ENCODE data around the gene HIVEP3.

HIVEP3 gene

DNA sequence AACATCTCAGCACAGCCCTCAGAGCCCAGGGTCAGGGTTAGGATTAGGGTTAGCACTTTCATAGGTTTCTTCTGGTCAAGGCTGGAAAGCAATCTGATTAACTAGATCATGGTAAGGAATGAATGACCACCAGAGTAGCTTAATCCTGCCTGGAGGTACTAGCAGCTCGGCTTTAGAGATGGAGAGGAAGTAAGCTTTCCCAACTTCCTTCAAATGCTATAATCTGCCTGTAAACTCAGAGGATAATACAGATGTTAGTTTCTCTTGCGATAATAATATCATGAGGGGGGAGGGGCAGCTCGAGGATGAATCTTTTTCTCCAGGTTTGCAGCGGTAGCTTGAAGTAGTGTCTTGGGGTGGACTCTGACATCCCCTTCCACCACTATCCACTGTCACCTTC is 194.9 kb downstream of the HIVEP3 start:
- Histone ChIP-seq H3K9me3 (ENCODE audit: control extremely low read depth in 1 of 5, control insufficient read depth in 4 of 5, insufficient read depth in 2 of 5, low read depth in 1 of 5, low read length in 4 of 5) (no peaks in the 10 kb centered on the region), H3K4me1 (ENCODE audit: control extremely low read depth in 1 of 4, control insufficient read depth in 4 of 4, insufficient read depth in 4 of 4, low read length in 3 of 4) (peaks cover 4 to 46% (median 32%) of the 10 kb centered on the region in 4 experiments), H3K27ac (ENCODE audit: insufficient read depth in 1 of 2, low read depth in 1 of 2, low read length in 2 of 2, poor library complexity in 1 of 2, severe bottlenecking in 2 of 2) (no peak overlapping the region), H3K4me3 (ENCODE audit: control insufficient read depth in 1 of 7, extremely low read depth in 1 of 7, insufficient read depth in 4 of 7, low read depth in 2 of 7, low read length in 6 of 7) (no peak overlapping the region), H3K27me3 (replicated peaks in 2 of 5; ENCODE audit: control insufficient read depth in 4 of 5, insufficient read depth in 5 of 5, low read length in 4 of 5) (no peaks in the 10 kb centered on the region), H3K36me3 (ENCODE audit: control insufficient read depth in 4 of 4, insufficient read depth in 4 of 4, low read length in 3 of 4) (no peaks in the 10 kb centered on the region)
- DNase-seq: no peak
- WGBS (ENCODE audit: insufficient coverage): 8% methylated on average over 1 of the region's 4 CpGs
- CTCF ChIA-PET: interaction anchor here (0.6 to 2.6 kb wide), 7 partner anchors 15 to 149 kb away, joined by 3 to 8 read pairs (median 4); no protein-coding TSS in a partner anchor
- POLR2A ChIA-PET: interaction anchor here (0.5 kb wide), 1 partner anchor 1989 kb away, joined by 3 read pairs; no protein-coding TSS in a partner anchor

DNA sequence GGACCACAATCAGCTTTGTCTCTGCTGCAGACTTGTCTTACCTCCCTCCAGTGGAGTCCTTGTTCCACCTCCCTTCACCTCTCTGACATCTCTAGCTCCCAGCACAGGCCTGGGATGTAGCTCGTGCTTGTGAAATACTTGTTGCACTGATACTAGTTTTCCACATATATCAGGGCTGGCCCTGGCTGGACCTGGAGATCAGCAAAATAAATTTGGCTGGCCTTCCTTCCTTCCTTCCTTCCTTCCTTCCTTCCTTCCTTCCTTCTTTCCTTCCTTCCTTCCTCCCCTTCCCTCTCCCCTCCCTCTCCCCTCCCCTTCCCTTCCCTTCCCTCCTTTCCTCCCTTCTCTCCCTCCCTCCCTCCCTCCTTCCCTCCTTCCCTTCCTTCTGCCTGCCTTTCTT is 196.5 kb downstream of the HIVEP3 start:
- CTCF ChIA-PET: interaction anchor here (1.0 kb wide), 1 partner anchor 46 kb away, joined by 3 read pairs; no protein-coding TSS in a partner anchor
- POLR2A ChIA-PET: interaction anchor here (0.7 kb wide), 1 partner anchor 206 kb away, joined by 3 read pairs; no protein-coding TSS in a partner anchor
- H3K4me3 ChIP-seq (ENCODE audit: control insufficient read depth in 1 of 7, extremely low read depth in 1 of 7, insufficient read depth in 4 of 7, low read depth in 2 of 7, low read length in 6 of 7): no peak overlapping the region
- DNase-seq: no peak
- H3K27me3 ChIP-seq (replicated peaks in 2 of 5; ENCODE audit: control insufficient read depth in 4 of 5, insufficient read depth in 5 of 5, low read length in 4 of 5): no peaks in the 10 kb centered on the region
- no CpG with 5 or more reads among the region's 1 CpG for WGBS (ENCODE audit: insufficient coverage)
- H3K9me3 ChIP-seq (ENCODE audit: control extremely low read depth in 1 of 5, control insufficient read depth in 4 of 5, insufficient read depth in 2 of 5, low read depth in 1 of 5, low read length in 4 of 5): no peaks in the 10 kb centered on the region
- peaks cover 4 to 30% (median 16%) of the 10 kb centered on the region in 4 experiments for H3K4me1 ChIP-seq (ENCODE audit: control extremely low read depth in 1 of 4, control insufficient read depth in 4 of 4, insufficient read depth in 4 of 4, low read length in 3 of 4)
- no peak overlapping the region for H3K27ac ChIP-seq (ENCODE audit: insufficient read depth in 1 of 2, low read depth in 1 of 2, low read length in 2 of 2, poor library complexity in 1 of 2, severe bottlenecking in 2 of 2)
- no peaks in the 10 kb centered on the region for H3K36me3 ChIP-seq (ENCODE audit: control insufficient read depth in 4 of 4, insufficient read depth in 4 of 4, low read length in 3 of 4)

DNA sequence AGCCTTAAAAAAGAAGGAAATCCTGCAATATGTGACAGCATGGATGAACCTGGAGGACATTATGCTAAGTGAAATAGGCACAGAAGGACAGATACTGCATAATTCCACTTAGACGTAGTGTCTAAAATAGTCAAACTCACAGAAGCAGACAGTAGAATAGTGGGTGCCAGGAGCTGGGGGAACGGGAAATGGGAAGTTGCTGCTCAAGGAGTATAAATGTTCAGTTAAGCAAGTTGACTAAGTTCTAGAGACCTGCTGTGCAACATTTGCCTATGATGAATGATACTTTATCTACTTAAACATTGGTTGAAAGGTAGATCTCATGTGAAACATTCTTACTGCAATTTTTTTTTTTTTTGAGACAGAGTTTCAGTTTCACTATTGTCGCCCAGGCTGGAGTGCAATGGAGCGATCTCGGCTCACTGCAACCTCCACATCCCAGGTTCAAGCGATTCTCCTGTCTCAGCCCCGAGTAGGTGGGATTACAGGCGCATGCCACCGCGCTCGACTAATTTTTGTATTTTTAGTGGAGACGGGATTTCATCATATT is 197.8 kb downstream of the HIVEP3 start:
- H3K36me3 ChIP-seq (ENCODE audit: control insufficient read depth in 4 of 4, insufficient read depth in 4 of 4, low read length in 3 of 4): no peaks in the 10 kb centered on the region
- whole genome bisulfite sequencing (ENCODE audit: insufficient coverage): 95% methylated on average over 8 of the region's 12 CpGs
- POLR2A ChIA-PET: no interaction called here
- CTCF ChIA-PET: no interaction called here
- no peak for DNase-seq
- H3K27ac ChIP-seq (ENCODE audit: insufficient read depth in 1 of 2, low read depth in 1 of 2, low read length in 2 of 2, poor library complexity in 1 of 2, severe bottlenecking in 2 of 2): no peak overlapping the region
- H3K4me1 ChIP-seq (ENCODE audit: control extremely low read depth in 1 of 4, control insufficient read depth in 4 of 4, insufficient read depth in 4 of 4, low read length in 3 of 4): peaks cover 0 to 18% (median 5%) of the 10 kb centered on the region in 4 experiments
- H3K27me3 ChIP-seq (replicated peaks in 2 of 5; ENCODE audit: control insufficient read depth in 4 of 5, insufficient read depth in 5 of 5, low read length in 4 of 5): no peaks in the 10 kb centered on the region
- H3K4me3 ChIP-seq (ENCODE audit: control insufficient read depth in 1 of 7, extremely low read depth in 1 of 7, insufficient read depth in 4 of 7, low read depth in 2 of 7, low read length in 6 of 7): no peak overlapping the region
- H3K9me3 ChIP-seq (ENCODE audit: control extremely low read depth in 1 of 5, control insufficient read depth in 4 of 5, insufficient read depth in 2 of 5, low read depth in 1 of 5, low read length in 4 of 5): no peaks in the 10 kb centered on the region

DNA sequence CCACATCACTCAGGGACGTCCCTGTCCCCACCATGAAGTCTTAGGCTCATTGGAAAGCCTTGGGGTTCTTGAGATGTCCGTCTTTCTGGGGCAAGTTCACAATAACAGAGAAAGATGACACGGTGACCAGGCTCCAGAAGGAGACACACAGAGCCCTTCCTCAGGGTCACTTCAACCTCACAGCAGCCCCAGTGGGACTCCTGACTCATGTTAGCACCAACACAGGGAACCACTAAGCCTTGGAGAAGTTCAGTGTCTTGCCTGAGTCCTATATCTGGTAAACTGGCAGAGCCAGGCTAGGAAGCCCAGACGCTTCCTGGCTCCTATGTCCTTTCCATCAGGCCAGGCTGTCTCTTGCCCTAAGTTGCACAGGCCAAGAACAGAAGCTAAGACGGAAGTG is 199.1 kb downstream of the HIVEP3 start:
- Histone ChIP-seq H3K4me1 (ENCODE audit: control extremely low read depth in 1 of 4, control insufficient read depth in 4 of 4, insufficient read depth in 4 of 4, low read length in 3 of 4) (peaks cover 0 to 14% (median 5%) of the 10 kb centered on the region in 4 experiments), H3K36me3 (ENCODE audit: control insufficient read depth in 4 of 4, insufficient read depth in 4 of 4, low read length in 3 of 4) (no peaks in the 10 kb centered on the region), H3K27me3 (replicated peaks in 2 of 5; ENCODE audit: control insufficient read depth in 4 of 5, insufficient read depth in 5 of 5, low read length in 4 of 5) (no peaks in the 10 kb centered on the region), H3K4me3 (ENCODE audit: control insufficient read depth in 1 of 7, extremely low read depth in 1 of 7, insufficient read depth in 4 of 7, low read depth in 2 of 7, low read length in 6 of 7) (no peak overlapping the region), H3K9me3 (ENCODE audit: control extremely low read depth in 1 of 5, control insufficient read depth in 4 of 5, insufficient read depth in 2 of 5, low read depth in 1 of 5, low read length in 4 of 5) (no peaks in the 10 kb centered on the region), H3K27ac (ENCODE audit: insufficient read depth in 1 of 2, low read depth in 1 of 2, low read length in 2 of 2, poor library complexity in 1 of 2, severe bottlenecking in 2 of 2) (no peak overlapping the region)
- WGBS (ENCODE audit: insufficient coverage): 94% methylated on average over 3 of the region's 5 CpGs
- no peak for DNase-seq
- POLR2A ChIA-PET: no interaction called here
- CTCF ChIA-PET: interaction anchor here (1.0 kb wide), 1 partner anchor 64 kb away, joined by 3 read pairs; no protein-coding TSS in a partner anchor

DNA sequence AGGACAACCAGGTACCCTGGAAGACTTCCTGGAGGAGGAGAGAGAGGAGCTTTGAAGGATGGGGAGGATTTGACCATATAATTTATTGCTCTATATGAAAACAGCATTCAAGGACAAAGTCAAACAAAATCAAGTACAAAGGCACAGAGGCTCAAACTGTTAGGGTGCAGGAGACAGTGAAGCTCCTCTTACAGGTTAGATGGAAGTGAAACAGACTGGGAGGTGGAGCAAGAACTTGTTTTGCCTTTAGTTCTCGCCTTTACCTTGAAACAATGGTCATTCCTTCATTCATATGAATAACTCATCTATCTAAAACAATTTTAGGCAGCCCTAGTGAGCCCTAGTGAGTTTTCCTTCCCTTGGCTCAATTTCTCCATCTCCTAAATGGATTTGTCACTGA is 199.6 kb downstream of the HIVEP3 start:
- ChIA-PET CTCF (interaction anchor here (1.0 to 1.2 kb wide), 2 partner anchors 32 to 65 kb away, joined by 3 read pairs; no protein-coding TSS in a partner anchor), POLR2A (no interaction called here)
- Histone ChIP-seq H3K36me3 (ENCODE audit: control insufficient read depth in 4 of 4, insufficient read depth in 4 of 4, low read length in 3 of 4) (no peaks in the 10 kb centered on the region), H3K4me1 (ENCODE audit: control extremely low read depth in 1 of 4, control insufficient read depth in 4 of 4, insufficient read depth in 4 of 4, low read length in 3 of 4) (peaks cover 0 to 10% (median 3%) of the 10 kb centered on the region in 4 experiments), H3K27ac (ENCODE audit: insufficient read depth in 1 of 2, low read depth in 1 of 2, low read length in 2 of 2, poor library complexity in 1 of 2, severe bottlenecking in 2 of 2) (no peak overlapping the region), H3K4me3 (ENCODE audit: control insufficient read depth in 1 of 7, extremely low read depth in 1 of 7, insufficient read depth in 4 of 7, low read depth in 2 of 7, low read length in 6 of 7) (no peak overlapping the region), H3K27me3 (replicated peaks in 2 of 5; ENCODE audit: control insufficient read depth in 4 of 5, insufficient read depth in 5 of 5, low read length in 4 of 5) (no peaks in the 10 kb centered on the region), H3K9me3 (ENCODE audit: control extremely low read depth in 1 of 5, control insufficient read depth in 4 of 5, insufficient read depth in 2 of 5, low read depth in 1 of 5, low read length in 4 of 5) (no peaks in the 10 kb centered on the region)
- 83% methylated on average over 1 of the region's 1 CpG for WGBS (ENCODE audit: insufficient coverage)
- no peak for DNase-seq

DNA sequence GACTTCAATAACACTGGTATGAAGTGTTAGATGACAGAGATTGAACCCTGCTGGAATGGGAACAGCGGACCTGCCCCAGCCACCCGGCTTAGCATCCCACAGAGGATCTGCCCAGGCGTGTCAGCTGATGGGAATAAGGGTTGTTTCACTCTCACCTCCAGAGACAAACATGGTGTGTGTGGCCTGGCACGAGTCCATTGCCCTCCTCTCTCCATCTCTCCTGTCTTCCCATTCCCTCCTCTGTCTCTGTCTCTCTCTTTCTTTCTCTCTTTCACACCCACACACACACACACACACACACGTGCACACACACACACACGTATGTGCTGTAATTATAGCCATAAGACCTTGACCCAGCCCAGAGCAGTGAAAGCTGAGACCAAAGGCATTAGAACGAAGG is 200.2 kb downstream of the HIVEP3 start:
- H3K4me3 ChIP-seq (ENCODE audit: control insufficient read depth in 1 of 7, extremely low read depth in 1 of 7, insufficient read depth in 4 of 7, low read depth in 2 of 7, low read length in 6 of 7): no peak overlapping the region
- DNase-seq: no peak
- peaks cover 0 to 7% (median 0%) of the 10 kb centered on the region in 4 experiments for H3K4me1 ChIP-seq (ENCODE audit: control extremely low read depth in 1 of 4, control insufficient read depth in 4 of 4, insufficient read depth in 4 of 4, low read length in 3 of 4)
- 100% methylated on average over 5 of the region's 7 CpGs for WGBS (ENCODE audit: insufficient coverage)
- POLR2A ChIA-PET: interaction anchor here (0.7 kb wide), 1 partner anchor 1019 kb away, joined by 3 read pairs; no protein-coding TSS in a partner anchor
- H3K36me3 ChIP-seq (ENCODE audit: control insufficient read depth in 4 of 4, insufficient read depth in 4 of 4, low read length in 3 of 4): no peaks in the 10 kb centered on the region
- no peak overlapping the region for H3K27ac ChIP-seq (ENCODE audit: insufficient read depth in 1 of 2, low read depth in 1 of 2, low read length in 2 of 2, poor library complexity in 1 of 2, severe bottlenecking in 2 of 2)
- no peaks in the 10 kb centered on the region for H3K9me3 ChIP-seq (ENCODE audit: control extremely low read depth in 1 of 5, control insufficient read depth in 4 of 5, insufficient read depth in 2 of 5, low read depth in 1 of 5, low read length in 4 of 5)
- no peaks in the 10 kb centered on the region for H3K27me3 ChIP-seq (replicated peaks in 2 of 5; ENCODE audit: control insufficient read depth in 4 of 5, insufficient read depth in 5 of 5, low read length in 4 of 5)
- CTCF ChIA-PET: interaction anchor here (1.2 kb wide), 1 partner anchor 31 kb away, joined by 3 read pairs; no protein-coding TSS in a partner anchor

All from common myeloid progenitor, CD34-positive (primary cell).